Esophagus squamous epithelium (tissue), 4 donors: ENCODE measurements around the gene GNL1.
"Not testable (repeated sequence)": the region's sequence is repeated elsewhere in the genome, so short reads cannot be mapped to it uniquely, and the experiment has no call there.

Experiments
- POLR2A ChIP-seq, 4 donors: fragments of 450-650 bp; IDR thresholded peaks; one replicate each; pipeline ENCODE4 v1.6.1; 2017; ENCODE audit warnings: antibody characterized with exemption in 4 of 4, mild to moderate bottlenecking in 4 of 4, moderate library complexity in 3 of 4
- TF ChIP-seq, protein P1 (sequence below), 6 experiments: fragments of 450-650 bp in 4 of 6; fragments of 200-600 bp in 2 of 6; sonication (generic) in 2 of 6; IDR thresholded peaks; one replicate each; pipeline ENCODE4 v1.5.1; 2016 to 2019; ENCODE audit warnings: antibody characterized with exemption in 6 of 6, mild to moderate bottlenecking in 4 of 6, moderate library complexity in 4 of 6

DNA sequence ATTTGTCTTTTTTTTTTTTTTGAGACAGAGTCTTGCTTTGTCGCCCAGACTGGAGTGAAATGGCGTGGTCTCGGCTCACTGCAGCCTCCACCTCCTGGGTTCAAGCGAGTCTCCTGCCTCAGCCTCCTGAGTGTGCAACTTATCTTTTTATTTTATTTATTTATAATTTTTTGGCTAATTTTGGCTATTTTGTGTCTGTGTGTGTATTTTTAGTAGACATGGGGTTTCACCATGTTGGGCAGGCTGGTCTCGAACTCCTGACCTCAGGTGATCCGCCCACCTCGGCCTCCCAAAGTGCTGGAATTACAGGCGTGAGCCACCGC is 39.6 kb downstream of the GNL1 start:
- TF ChIP-seq, protein P1, sequence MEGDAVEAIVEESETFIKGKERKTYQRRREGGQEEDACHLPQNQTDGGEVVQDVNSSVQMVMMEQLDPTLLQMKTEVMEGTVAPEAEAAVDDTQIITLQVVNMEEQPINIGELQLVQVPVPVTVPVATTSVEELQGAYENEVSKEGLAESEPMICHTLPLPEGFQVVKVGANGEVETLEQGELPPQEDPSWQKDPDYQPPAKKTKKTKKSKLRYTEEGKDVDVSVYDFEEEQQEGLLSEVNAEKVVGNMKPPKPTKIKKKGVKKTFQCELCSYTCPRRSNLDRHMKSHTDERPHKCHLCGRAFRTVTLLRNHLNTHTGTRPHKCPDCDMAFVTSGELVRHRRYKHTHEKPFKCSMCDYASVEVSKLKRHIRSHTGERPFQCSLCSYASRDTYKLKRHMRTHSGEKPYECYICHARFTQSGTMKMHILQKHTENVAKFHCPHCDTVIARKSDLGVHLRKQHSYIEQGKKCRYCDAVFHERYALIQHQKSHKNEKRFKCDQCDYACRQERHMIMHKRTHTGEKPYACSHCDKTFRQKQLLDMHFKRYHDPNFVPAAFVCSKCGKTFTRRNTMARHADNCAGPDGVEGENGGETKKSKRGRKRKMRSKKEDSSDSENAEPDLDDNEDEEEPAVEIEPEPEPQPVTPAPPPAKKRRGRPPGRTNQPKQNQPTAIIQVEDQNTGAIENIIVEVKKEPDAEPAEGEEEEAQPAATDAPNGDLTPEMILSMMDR (IDR thresholded peaks at IDR 0.05), result not testable (repeated sequence)
- TF ChIP-seq POLR2A (IDR thresholded peaks at IDR 0.05), result not testable (repeated sequence)
